ENCODE results near the gene VPS4B. TPM values are rescaled to one million over a fixed set of nuclear protein-coding genes. Genes with fewer than 3 reads are reported as not detected.

Gene VPS4B
- total and polyA plus RNA-seq, 2 of the 8 experiments (the other 6 are each of a cell fraction or from before 2014, with no cell fraction given), result 7.2 to 45.3 TPM

- Histone ChIP-seq H3K9ac (replicated peaks in 1 of 4; ENCODE audit: extremely low read depth in 1 of 4, low read depth in 3 of 4, low read length in 3 of 4) (no peak overlapping the region), H3K27me3 (replicated peaks in 1 of 4; ENCODE audit: control insufficient read depth in 3 of 4, extremely low read depth in 1 of 4, insufficient read depth in 3 of 4, low read length in 3 of 4) (peaks cover 0 to 1% (median 0%) of the 10 kb centered on the region in 4 experiments; a peak in 1 of 7 replicates), H3K23ac (ENCODE audit: insufficient read length) (no peak overlapping the region), H3K14ac (ENCODE audit: insufficient read length) (no peak overlapping the region), H3K23me2 (ENCODE audit: low read depth, low read length) (no peaks in the 10 kb centered on the region), H4K91ac (replicated peaks; ENCODE audit: insufficient read length, low read length) (no peak overlapping the region), H3K4me3 (ENCODE audit: extremely low read depth in 1 of 4, insufficient read depth in 2 of 4, low read depth in 3 of 4, low read length in 4 of 4) (no peak overlapping the region), H3K27ac (ENCODE audit: low read depth, low read length) (no peak overlapping the region), H2BK15ac (ENCODE audit: low read length) (no peak overlapping the region), H2BK12ac (ENCODE audit: low read depth, low read length) (0 out of 2 replicates have a peak overlapping the region, but pooled peaks have one; percentile 39), H3K79me1 (ENCODE audit: low read depth, low read length) (no peaks in the 10 kb centered on the region), H4K5ac (ENCODE audit: insufficient read length, low read depth, low read length) (no peak overlapping the region), H2BK120ac (replicated peaks; ENCODE audit: low read depth, low read length) (no peak overlapping the region), H3K36me3 (ENCODE audit: control insufficient read depth in 2 of 4, insufficient read depth in 4 of 4, low read length in 3 of 4) (no peaks in the 10 kb centered on the region), H4K20me1 (replicated peaks in 1 of 2; ENCODE audit: control insufficient read depth in 1 of 2, insufficient read depth in 2 of 2, low read length in 2 of 2) (no peaks in the 10 kb centered on the region), H4K8ac (ENCODE audit: extremely low read depth, insufficient read depth, low read length) (no peak overlapping the region; the same call in 1 of the 2 replicates), H3K4me2 (ENCODE audit: insufficient read depth in 1 of 2, low read depth in 2 of 2, low read length in 2 of 2) (no peak overlapping the region), H2BK20ac (ENCODE audit: low read length) (no peak overlapping the region), H3K56ac (replicated peaks; ENCODE audit: insufficient read length, low read depth, low read length) (no peak overlapping the region), H3K4me1 (replicated peaks in 1 of 4; ENCODE audit: control insufficient read depth in 3 of 4, insufficient read depth in 4 of 4, low read length in 3 of 4) (no peaks in the 10 kb centered on the region), H2AFZ (ENCODE audit: low read length) (peak overlapping the region; percentile 86; the same call in 1 of the 2 replicates), H3K9me3 (ENCODE audit: insufficient read depth in 2 of 2, low read depth in 1 of 2, low read length in 1 of 2) (no peaks in the 10 kb centered on the region), H2BK5ac (ENCODE audit: low read depth, low read length) (no peak overlapping the region), H2AK5ac (ENCODE audit: low read depth, low read length) (no peak overlapping the region), H3K18ac (ENCODE audit: extremely low read depth, low read length) (no peak overlapping the region), H3K4ac (replicated peaks; ENCODE audit: insufficient read length, low read depth, low read length) (no peak overlapping the region), H3K79me2 (ENCODE audit: control insufficient read depth in 1 of 2, insufficient read depth in 2 of 2, low read length in 2 of 2) (no peaks in the 10 kb centered on the region)
- POLR2A ChIA-PET (ENCODE audit: partially characterized antibody), result no interaction called here
- FAIRE-seq (no peak), DNase-seq (ENCODE audit: low read depth in 1 of 2, low spot score in 2 of 2) (no peak)
- CTCF ChIA-PET (ENCODE audit: partially characterized antibody), result interaction anchor here (0.6 kb wide), 1 partner anchor 28 kb away, joined by 3 read pairs; no protein-coding TSS in a partner anchor
- no peak for TF ChIP-seq SIN3A (conservative IDR thresholded peaks at IDR 0.05 in 1 of 2, IDR thresholded peaks at IDR 0.05 in 1 of 2; ENCODE audit: low read depth in 1 of 2, low read length in 2 of 2)
- no peak for TF ChIP-seq CBX5 (IDR thresholded peaks at IDR 0.05; ENCODE audit: low read depth, low read length)
- TF ChIP-seq RXRA (IDR thresholded peaks at IDR 0.05; ENCODE audit: insufficient read depth, low read depth, low read length), result no peak
- TF ChIP-seq YY1 (IDR thresholded peaks at IDR 0.05; ENCODE audit: low read depth, low read length), result no peak
- no peak for TF ChIP-seq SP4 (IDR thresholded peaks at IDR 0.05; ENCODE audit: low read length)
- no peak for TF ChIP-seq HDAC2 (IDR thresholded peaks at IDR 0.05; ENCODE audit: borderline replicate concordance in 1 of 2, low read depth in 2 of 2, low read length in 2 of 2)
- TF ChIP-seq SUZ12 (IDR thresholded peaks at IDR 0.05; ENCODE audit: low read length), result no peak
- TF ChIP-seq KDM5A (IDR thresholded peaks at IDR 0.05; ENCODE audit: low read length), result no peak
- TF ChIP-seq JUND (IDR thresholded peaks at IDR 0.05; ENCODE audit: low read length), result no peak
- TF ChIP-seq CBX8 (IDR thresholded peaks at IDR 0.05; ENCODE audit: borderline replicate concordance, low read depth, low read length), result no peak
- 94% methylated on average over 10 of the region's 12 CpGs; no CpG with 5 or more reads in 1 of the 2 experiments for WGBS, 2 experiments (ENCODE audit: extremely low coverage in 1 of 2, insufficient coverage in 1 of 2, insufficient read length in 1 of 2, insufficient replicate concordance in 2 of 2, low coverage in 1 of 2, low lambda C conversion rate in 2 of 2, missing lambda C conversion rate in 1 of 2)
These were observed 48.5 kb upstream of the VPS4B start for GRCh38 chr18:63470751-63471150.

Data from H1 (cell line).